Endometrial microvascular endothelial cells (primary cell): ENCODE measurements around the gene KLRC2. TPM values are rescaled to one million over a fixed set of nuclear protein-coding genes. Genes with fewer than 3 reads are reported as not detected.

ENCODE experiments used
- in situ Hi-C: cut with HindIII; loops from 2 replicates; pipeline ENCODE4 v1.10.0; 2017; ENCODE audit warnings: low sequenced_read_pairs, low pct_unique_long_range_greater_than_20kb; ENCODE audit errors: inconsistent ontology term
- total RNA-seq: library from RNA; depleted of rRNA; stranded (reverse); fragments of >200 nt; gene quantifications from one replicate; pipeline ENCODE4 v1.2.3, GENCODE V29; 2015; ENCODE audit errors: inconsistent ontology term

Gene KLRC2
- total RNA-seq, 1 donor from 2014 or later: not detected

GRCh38 chr12:10381928-10382628 is 53.7 kb downstream of the KLRC2 start:
- in situ Hi-C loops: no loop called here

Other genes starting within 250 kb of the KLRC2 start
- gene GABARAPL1, start 223.1 kb downstream of the KLRC2 start, total RNA-seq: 30.0 TPM
- gene KLRD1, start 128.1 kb downstream of the KLRC2 start, total RNA-seq: not detected
- gene KLRK1, start 46.0 kb downstream of the KLRC2 start, total RNA-seq: not detected
- gene KLRC4, start 26.3 kb downstream of the KLRC2 start, total RNA-seq: not detected
- gene KLRC3, start 15.4 kb downstream of the KLRC2 start, total RNA-seq: not detected
- not detected for gene KLRC1, start 17.4 kb upstream of the KLRC2 start, total RNA-seq
- gene EIF2S3B, start 69.9 kb upstream of the KLRC2 start, total RNA-seq: 1.4 TPM
- gene MAGOHB, start 177.6 kb upstream of the KLRC2 start, total RNA-seq: 11.2 TPM
- 7.0 TPM for gene STYK1, start 238.0 kb upstream of the KLRC2 start, total RNA-seq